ENCODE data around the gene ZBTB43.

DNA sequence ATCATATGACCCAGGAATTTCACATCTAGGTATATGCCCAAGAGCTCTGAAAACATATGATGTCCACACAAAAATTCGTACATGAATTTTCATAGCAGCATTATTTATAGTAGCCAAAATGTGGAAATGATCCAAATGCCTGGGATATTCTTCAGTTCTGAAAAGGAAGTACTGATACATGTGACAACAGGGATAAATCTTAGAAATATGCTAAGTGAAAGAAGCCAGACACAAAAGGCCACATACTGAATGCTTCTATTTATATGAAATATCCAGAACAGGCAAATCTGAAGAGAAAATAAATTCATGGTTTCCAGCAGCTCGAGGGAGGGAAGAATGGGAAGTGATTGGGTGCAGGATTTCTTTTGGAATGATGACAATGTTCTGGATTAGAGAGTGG lies 16.8 kb upstream of the ZBTB43 start:
- TF ChIP-seq, protein P1, sequence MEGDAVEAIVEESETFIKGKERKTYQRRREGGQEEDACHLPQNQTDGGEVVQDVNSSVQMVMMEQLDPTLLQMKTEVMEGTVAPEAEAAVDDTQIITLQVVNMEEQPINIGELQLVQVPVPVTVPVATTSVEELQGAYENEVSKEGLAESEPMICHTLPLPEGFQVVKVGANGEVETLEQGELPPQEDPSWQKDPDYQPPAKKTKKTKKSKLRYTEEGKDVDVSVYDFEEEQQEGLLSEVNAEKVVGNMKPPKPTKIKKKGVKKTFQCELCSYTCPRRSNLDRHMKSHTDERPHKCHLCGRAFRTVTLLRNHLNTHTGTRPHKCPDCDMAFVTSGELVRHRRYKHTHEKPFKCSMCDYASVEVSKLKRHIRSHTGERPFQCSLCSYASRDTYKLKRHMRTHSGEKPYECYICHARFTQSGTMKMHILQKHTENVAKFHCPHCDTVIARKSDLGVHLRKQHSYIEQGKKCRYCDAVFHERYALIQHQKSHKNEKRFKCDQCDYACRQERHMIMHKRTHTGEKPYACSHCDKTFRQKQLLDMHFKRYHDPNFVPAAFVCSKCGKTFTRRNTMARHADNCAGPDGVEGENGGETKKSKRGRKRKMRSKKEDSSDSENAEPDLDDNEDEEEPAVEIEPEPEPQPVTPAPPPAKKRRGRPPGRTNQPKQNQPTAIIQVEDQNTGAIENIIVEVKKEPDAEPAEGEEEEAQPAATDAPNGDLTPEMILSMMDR (IDR thresholded peaks at IDR 0.05; ENCODE audit: poor library complexity, severe bottlenecking) = no peak
- TF ChIP-seq MXI1 (conservative IDR thresholded peaks at IDR 0.05; ENCODE audit: poor library complexity, severe bottlenecking) (no peak), POLR2AphosphoS5 (IDR thresholded peaks at IDR 0.05) (no peak), RAD21 (conservative IDR thresholded peaks at IDR 0.05) (no peak), EP300 (conservative IDR thresholded peaks at IDR 0.05; ENCODE audit: poor library complexity, severe bottlenecking) (no peak), EZH2 (IDR thresholded peaks at IDR 0.05; ENCODE audit: borderline replicate concordance, insufficient read depth, low read length, poor library complexity, severe bottlenecking) (no peak), SMC3 (conservative IDR thresholded peaks at IDR 0.05; ENCODE audit: poor library complexity) (no peak)
- TF ChIP-seq, protein P2, sequence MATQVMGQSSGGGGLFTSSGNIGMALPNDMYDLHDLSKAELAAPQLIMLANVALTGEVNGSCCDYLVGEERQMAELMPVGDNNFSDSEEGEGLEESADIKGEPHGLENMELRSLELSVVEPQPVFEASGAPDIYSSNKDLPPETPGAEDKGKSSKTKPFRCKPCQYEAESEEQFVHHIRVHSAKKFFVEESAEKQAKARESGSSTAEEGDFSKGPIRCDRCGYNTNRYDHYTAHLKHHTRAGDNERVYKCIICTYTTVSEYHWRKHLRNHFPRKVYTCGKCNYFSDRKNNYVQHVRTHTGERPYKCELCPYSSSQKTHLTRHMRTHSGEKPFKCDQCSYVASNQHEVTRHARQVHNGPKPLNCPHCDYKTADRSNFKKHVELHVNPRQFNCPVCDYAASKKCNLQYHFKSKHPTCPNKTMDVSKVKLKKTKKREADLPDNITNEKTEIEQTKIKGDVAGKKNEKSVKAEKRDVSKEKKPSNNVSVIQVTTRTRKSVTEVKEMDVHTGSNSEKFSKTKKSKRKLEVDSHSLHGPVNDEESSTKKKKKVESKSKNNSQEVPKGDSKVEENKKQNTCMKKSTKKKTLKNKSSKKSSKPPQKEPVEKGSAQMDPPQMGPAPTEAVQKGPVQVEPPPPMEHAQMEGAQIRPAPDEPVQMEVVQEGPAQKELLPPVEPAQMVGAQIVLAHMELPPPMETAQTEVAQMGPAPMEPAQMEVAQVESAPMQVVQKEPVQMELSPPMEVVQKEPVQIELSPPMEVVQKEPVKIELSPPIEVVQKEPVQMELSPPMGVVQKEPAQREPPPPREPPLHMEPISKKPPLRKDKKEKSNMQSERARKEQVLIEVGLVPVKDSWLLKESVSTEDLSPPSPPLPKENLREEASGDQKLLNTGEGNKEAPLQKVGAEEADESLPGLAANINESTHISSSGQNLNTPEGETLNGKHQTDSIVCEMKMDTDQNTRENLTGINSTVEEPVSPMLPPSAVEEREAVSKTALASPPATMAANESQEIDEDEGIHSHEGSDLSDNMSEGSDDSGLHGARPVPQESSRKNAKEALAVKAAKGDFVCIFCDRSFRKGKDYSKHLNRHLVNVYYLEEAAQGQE (IDR thresholded peaks at IDR 0.05; ENCODE audit: borderline replicate concordance) = no peak

All from neural cell (in vitro differentiated cells).